ENCODE data around the gene WDR54.
"Not testable (repeated sequence)": the region's sequence is repeated elsewhere in the genome, so short reads cannot be mapped to it uniquely, and the experiment has no call there.

The WDR54 gene

DNA sequence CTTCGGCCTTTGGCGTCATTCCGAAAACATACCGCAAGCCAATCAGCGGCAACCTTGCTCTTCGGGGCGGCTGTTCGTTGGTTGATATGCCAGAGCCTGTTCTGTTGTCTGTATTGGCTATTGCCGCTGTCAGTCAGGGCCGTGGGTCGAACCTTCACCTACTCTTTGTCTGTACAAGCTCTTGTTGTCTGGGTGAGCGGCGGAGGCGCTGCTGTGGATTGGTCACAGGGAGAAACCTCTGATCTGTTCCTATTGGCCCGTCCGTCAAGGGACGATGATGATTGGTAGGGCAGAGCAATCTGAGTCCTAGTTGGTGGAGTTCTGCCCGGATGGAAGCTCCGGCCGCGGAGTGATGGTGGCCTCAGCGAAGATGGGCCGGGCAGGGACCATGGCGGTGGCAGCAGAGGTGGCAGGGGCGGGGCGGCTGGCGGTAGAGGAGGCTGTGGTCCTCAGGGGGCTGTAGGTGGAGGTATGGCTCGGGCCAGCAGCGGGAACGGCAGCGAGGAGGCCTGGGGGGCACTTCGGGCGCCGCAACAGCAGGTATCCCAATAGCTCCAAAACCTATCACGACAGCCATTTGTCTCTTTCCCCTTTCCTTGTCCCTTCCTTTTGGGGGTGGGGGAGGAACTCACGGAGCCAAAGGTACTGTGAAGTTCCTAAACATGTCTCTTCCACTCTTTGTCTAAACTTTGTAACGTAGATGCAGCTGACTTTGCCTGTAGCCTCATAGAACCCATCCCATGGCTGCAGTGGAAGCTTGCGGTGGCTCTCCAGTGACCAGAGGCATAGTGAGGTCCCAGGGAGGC, 36.8 kb downstream of the WDR54 start, which contains the start of gene WBP1:
Gene WBP1, plus strand, starts transcription at position 307 of the 806 bp plus-strand sequence. Its CDS starts 165 bp downstream, at position 472.
- DNase-seq, result peak; percentile 100

GRCh38 chr2:74458938-74459363, 37.4 kb downstream of the WDR54 start:
- no peak for DNase-seq

DNA sequence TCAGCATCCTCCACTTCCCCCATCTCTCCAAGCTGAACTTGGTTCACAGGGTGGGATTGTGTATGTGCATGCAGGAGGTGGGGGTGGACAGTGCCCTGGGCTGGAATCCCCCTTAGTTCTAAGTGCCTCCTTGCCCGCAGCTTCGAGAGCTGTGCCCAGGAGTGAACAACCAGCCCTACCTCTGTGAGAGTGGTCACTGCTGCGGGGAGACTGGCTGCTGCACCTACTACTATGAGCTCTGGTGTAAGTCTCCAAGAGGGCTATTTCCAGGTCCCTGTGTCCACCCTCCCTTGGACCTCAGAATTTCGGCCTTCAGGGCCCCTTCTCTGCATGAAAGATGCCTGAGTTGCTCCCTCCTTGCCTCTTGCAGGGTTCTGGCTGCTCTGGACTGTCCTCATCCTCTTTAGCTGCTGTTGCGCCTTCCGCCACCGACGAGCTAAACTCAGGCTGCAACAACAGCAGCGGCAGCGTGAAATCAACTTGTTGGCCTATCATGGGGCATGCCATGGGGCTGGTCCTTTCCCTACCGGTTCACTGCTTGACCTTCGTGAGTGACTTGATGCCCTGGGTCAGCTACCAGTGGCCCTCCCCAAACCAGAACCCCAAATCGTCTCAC, 38.1 kb downstream of the WDR54 start:
- not testable (repeated sequence) for DNase-seq

GRCh38 chr2:74460187-74460586, 38.7 kb downstream of the WDR54 start:
- DNase-seq, result not testable (repeated sequence)

DNA sequence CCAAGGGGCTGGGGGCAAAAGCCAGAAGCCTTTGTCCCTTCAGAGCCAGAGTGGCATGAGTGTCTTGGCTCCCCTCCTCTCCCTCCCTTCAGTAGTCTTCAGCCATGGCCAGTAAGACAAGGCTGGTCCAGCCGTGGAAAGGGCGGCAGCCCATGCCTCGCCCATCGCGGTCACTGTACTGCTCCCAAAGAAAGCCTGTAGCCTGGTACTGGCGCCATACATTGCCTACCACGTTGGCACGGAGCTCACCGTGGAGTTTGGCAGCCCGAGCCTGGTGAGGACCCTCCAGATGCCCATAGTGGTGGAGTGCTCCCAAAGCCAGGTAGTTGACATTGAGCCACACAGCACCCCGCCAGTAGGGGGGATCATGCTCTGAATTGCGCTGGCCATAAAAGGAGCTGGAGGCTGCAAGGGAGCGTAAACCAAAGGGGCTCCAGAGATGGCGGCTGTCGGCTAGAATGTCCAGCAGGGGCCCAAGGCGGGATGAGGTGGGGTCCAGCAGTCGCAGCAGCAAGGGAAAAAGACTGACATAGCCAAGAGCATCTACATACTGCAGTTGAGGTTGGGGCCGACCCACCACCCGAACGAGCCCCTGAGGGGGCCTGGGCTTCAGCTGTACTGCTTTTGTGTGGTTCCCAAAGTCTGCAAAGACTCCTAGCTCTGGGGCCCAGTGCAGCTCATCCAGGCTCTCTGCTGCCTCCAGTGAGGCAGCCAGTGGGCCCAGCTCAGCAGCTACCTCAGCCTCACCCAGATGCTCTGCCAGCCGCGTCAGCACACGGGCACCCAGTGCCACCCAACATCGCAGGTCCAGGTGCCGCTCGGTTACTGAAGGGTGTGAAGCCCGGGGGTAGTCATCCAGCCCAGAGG, 39.9 kb downstream of the WDR54 start:
- no peak for DNase-seq

- DNase-seq, result no peak
Measured at GRCh38 chr2:74462054-74462785, 40.7 kb downstream of the WDR54 start.

DNA sequence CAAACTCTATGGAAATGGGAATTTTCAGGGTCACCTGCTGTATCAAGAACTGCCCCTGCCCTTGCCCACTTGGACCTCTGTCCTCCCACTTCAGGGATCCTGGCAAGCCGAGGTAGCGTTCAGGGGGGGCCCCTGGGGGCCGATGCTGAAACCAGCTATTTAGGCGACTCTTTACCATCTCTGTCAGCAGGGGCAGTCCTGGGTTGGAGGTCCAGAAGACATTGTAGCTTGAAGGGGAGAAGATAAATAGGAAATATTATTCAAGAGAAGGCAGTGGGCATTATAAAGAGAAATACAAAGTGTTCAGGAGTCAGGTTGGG, 41.2 kb downstream of the WDR54 start:
- DNase-seq, result no peak

DNA sequence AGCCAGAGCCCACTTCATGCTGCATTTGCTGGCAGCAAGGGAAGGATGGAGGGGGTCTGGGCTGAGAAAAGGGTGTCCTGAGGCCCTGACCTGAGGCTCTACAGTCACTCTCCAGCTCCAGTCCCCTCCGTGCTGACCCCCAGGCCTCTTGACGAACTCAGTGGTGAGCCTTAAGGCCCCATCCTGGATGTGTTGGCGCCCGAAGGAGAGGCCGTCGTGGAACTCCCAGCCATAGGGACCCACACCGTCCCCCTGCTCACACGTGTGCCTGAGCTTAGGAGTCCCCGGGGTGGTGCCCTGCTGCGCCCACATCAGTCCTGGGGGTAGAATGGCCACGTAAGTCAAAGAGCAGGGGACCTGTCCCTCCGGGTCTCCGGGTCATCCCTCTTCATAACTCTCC, 42.9 kb downstream of the WDR54 start:
- DNase-seq, result no peak

GRCh38 chr2:74470742-74471141, 49.2 kb downstream of the WDR54 start:
- DNase-seq, result not testable (repeated sequence)

DNA sequence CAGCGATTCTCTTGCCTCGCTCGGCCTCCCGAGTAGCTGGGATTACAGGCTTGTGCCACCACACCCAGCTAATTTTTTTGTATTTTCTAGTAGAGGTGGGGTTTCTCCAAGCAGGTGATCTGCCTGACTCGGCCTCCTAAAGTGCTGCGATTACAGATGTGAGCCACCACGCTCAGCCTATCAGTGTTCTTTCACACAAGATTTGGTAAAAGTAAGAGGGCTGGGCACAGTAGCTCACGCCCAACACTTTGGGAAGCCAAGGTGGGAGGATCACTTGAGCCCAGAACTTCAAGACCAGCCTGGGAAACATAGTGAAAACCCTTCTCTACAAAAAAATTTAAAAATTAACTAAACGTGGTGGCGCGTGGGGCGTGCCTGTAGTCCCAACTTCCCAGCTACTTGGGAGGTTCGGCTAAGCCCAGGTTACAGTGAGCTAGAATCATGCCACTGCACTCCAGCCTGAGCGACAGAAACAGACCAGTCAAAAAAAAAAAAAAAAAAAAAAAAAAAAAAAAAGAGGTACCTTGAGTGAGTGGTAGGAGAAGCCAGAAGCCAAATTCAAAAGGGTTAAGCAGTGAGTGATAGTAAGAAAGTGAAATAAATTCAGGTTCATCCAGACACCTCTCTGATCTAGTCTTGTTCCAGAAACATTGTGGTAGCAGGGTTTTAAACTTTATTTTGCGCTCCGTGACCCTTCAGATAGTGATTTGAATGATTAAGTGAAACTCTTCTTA, 50.0 kb downstream of the WDR54 start:
- no peak for DNase-seq

- peak; percentile 86 for DNase-seq
Measured at GRCh38 chr2:74472086-74472944, 50.8 kb downstream of the WDR54 start, which contains the start of gene MRPL53. Gene MRPL53, minus strand, starts transcription at chr2:74472680. Its CDS starts 20 bp downstream, at chr2:74472660.

GRCh38 chr2:74472945-74473258, 51.4 kb downstream of the WDR54 start:
- no peak for DNase-seq

- DNase-seq, result no peak
Measured at GRCh38 chr2:74474481-74474880, 53.0 kb downstream of the WDR54 start.

DNA sequence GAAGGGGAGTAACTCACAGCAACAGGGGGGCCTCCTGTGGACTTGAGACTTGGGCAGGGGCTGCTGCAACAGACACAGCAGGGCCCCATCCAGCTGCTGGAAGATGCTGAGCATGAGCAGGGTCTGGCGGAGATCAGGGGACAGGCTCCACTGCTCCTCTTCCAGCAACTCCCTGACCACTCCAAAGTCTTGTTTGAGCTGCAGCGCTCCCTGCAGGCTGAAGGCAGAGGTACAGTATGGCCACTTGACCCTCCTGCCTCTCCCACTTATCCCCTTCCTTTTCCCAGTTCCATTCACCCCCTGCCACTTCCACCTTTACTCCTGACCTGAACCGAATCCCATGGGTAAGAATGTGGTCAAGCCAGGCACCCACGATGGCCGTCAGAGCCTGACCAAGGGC, 53.4 kb downstream of the WDR54 start:
- no peak for DNase-seq

Data from HCEC 1CT (cell line).